Ascending aorta (tissue), 2 donors: ENCODE measurements around the gene DCAF16. TPM values are rescaled to one million over a fixed set of nuclear protein-coding genes. Genes with fewer than 3 reads are reported as not detected.

Experiments
- DNase-seq, 2 donors: peaks; one replicate each; pipeline ENCODE4 v3.0.0-alpha.2; 2019; ENCODE audit warnings: low spot score in 2 of 2
- H3K27ac ChIP-seq, 2 donors: fragments of 200-600 bp; sonication (generic); one replicate each; pipeline ENCODE4 v1.5.1; 2016 to 2017; ENCODE audit warnings: mild to moderate bottlenecking in 1 of 2
- H3K27me3 ChIP-seq: fragments of 200-600 bp; sonication (generic); one replicate; pipeline ENCODE4 v1.5.1; 2017
- H3K36me3 ChIP-seq, 2 donors: fragments of 200-600 bp; sonication (generic); one replicate each; pipeline ENCODE4 v1.5.1; 2016
- H3K4me1 ChIP-seq, 2 donors: fragments of 200-600 bp; sonication (generic); one replicate each; pipeline ENCODE4 v1.5.1; 2016 to 2017; ENCODE audit warnings: mild to moderate bottlenecking in 1 of 2
- H3K4me3 ChIP-seq, 2 donors: fragments of 200-600 bp; sonication (generic); one replicate each; pipeline ENCODE4 v1.5.1; 2016 to 2017; ENCODE audit warnings: mild to moderate bottlenecking in 1 of 2
- H3K9me3 ChIP-seq, 2 donors: fragments of 200-600 bp; sonication (generic); one replicate each; pipeline ENCODE4 v1.5.1; 2016
- intact Hi-C: fragments of 100-400 bp; cut with DNase I; formaldehyde crosslinking; loops from one replicate; pipeline ENCODE4 v1.15.1; 2023
- total RNA-seq: library from RNA; depleted of rRNA; stranded (reverse); fragments of >200 nt; gene quantifications from one replicate; pipeline ENCODE4 v1.1.0, GENCODE V29; 2016
- TF ChIP-seq, protein P1 (sequence below), 3 experiments: fragments of 200-600 bp in 2 of 3; fragments of 450-650 bp in 1 of 3; sonication (generic) in 2 of 3; IDR thresholded peaks; one replicate each; pipeline ENCODE4 v1.5.1; 2016 to 2019; ENCODE audit warnings: antibody characterized with exemption in 3 of 3, mild to moderate bottlenecking in 1 of 3, moderate library complexity in 1 of 3

Gene DCAF16
- total RNA-seq, 1 donor from 2014 or later: 7.9 TPM

DNA sequence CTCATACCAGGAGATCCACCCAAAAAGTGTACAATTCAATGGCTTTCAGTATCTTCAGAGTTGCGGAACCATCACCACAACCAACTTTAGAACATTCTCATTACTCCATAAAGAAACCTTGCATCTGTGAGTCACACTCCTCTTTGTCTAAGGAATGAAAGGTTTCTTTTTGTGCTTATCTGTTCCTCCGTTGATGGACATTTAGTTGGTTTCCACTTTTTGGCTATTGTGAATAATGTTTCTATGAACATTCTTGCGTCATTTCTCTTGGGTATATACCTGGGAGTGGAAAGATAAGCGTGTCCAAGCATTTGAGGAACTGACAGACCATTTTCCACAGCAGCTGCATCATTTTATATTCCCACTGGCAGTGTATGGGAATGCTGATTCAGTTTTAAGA, 39.7 kb downstream of the DCAF16 start:
- no peaks in the 10 kb centered on the region for H3K36me3 ChIP-seq
- H3K4me3 ChIP-seq: no peak overlapping the region
- H3K27ac ChIP-seq: no peak overlapping the region
- peaks cover 0 to 5% of the 10 kb centered on the region in 2 donors for H3K9me3 ChIP-seq
- intact Hi-C loops: no loop called here
- no peak for DNase-seq
- TF ChIP-seq, protein P1, sequence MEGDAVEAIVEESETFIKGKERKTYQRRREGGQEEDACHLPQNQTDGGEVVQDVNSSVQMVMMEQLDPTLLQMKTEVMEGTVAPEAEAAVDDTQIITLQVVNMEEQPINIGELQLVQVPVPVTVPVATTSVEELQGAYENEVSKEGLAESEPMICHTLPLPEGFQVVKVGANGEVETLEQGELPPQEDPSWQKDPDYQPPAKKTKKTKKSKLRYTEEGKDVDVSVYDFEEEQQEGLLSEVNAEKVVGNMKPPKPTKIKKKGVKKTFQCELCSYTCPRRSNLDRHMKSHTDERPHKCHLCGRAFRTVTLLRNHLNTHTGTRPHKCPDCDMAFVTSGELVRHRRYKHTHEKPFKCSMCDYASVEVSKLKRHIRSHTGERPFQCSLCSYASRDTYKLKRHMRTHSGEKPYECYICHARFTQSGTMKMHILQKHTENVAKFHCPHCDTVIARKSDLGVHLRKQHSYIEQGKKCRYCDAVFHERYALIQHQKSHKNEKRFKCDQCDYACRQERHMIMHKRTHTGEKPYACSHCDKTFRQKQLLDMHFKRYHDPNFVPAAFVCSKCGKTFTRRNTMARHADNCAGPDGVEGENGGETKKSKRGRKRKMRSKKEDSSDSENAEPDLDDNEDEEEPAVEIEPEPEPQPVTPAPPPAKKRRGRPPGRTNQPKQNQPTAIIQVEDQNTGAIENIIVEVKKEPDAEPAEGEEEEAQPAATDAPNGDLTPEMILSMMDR (IDR thresholded peaks at IDR 0.05): no peak
- no peaks in the 10 kb centered on the region for H3K4me1 ChIP-seq
- H3K27me3 ChIP-seq: no peaks in the 10 kb centered on the region

DNA sequence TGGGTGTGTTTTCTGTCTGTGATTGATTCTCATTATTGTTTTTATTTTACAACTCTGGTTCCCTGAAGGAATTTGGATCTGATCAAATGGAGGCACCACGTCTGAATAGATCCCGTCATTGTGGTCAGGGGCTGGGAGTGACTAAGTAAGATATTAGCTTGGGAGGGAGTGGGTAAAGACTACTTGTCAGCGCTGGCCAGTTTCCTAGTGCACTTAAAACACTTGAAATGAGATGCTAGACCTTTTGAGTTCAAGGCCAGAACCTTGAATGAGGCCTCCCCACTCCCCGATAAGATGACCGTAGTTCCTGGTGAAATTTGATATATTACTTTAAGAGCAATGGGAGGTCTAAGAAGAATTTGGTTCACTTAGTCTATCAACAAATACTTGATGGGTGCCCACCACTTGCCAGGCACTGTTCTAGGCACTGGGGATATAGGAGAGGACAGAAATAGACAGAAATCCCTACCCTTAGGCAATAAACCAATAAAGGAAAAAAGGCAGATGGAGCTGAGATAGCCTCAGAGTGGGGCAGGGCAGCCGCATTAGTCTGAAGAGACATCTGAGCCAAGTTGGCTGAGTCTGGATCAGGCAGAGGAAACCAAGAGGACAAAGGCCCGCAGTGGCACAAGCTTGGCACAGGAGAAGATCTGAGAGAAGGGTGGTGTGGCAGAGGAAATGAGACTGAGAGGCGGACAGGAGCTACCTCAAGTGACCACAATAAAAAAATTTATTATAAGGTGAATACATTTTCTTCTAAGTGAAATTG, 41.0 kb downstream of the DCAF16 start:
- H3K9me3 ChIP-seq: peaks cover 0 to 5% of the 10 kb centered on the region in 2 donors
- intact Hi-C loops: no loop called here
- no peaks in the 10 kb centered on the region for H3K36me3 ChIP-seq
- H3K27ac ChIP-seq: no peak overlapping the region
- no peak for DNase-seq
- no peaks in the 10 kb centered on the region for H3K27me3 ChIP-seq
- no peaks in the 10 kb centered on the region for H3K4me1 ChIP-seq
- no peak overlapping the region for H3K4me3 ChIP-seq
- TF ChIP-seq, protein P1 (IDR thresholded peaks at IDR 0.05): no peak

DNA sequence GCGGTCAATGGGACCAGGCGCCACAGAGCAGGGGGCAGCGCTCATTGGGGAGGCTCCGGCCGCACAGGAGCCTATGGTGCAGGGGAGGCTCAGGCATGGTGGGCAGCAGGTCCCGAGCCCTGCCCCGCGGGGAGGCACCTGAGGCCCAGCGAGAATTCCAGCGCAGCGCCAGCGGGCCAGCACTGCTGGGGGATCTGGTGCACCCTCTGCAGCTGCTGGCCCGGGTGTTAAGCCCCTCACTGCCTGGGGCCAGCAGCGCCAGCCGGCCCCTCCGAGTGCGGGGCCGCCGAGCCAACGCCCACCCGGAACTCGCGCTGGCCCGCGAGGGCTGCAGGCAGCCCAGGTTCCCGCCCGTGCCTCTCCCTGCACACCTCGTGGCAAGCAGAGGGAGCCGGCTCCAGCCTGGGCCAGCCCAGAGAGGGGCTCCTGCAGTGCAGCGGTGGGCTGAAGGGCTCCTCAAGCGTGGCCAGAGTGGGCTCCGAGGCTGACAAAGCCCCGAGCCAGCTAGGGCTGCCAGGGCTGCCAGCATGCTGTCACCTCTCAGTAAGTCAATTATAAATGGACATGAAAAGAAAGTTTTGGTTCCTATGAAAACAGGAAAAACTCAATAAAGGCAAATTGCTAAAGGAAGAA, 43.6 kb downstream of the DCAF16 start:
- TF ChIP-seq, protein P1 (IDR thresholded peaks at IDR 0.05): no peak
- Histone ChIP-seq H3K9me3 (peaks cover 0 to 5% of the 10 kb centered on the region in 2 donors), H3K4me1 (no peaks in the 10 kb centered on the region), H3K27me3 (no peaks in the 10 kb centered on the region), H3K27ac (no peak overlapping the region), H3K4me3 (no peak overlapping the region), H3K36me3 (no peaks in the 10 kb centered on the region)
- intact Hi-C loops: no loop called here
- DNase-seq: no peak

DNA sequence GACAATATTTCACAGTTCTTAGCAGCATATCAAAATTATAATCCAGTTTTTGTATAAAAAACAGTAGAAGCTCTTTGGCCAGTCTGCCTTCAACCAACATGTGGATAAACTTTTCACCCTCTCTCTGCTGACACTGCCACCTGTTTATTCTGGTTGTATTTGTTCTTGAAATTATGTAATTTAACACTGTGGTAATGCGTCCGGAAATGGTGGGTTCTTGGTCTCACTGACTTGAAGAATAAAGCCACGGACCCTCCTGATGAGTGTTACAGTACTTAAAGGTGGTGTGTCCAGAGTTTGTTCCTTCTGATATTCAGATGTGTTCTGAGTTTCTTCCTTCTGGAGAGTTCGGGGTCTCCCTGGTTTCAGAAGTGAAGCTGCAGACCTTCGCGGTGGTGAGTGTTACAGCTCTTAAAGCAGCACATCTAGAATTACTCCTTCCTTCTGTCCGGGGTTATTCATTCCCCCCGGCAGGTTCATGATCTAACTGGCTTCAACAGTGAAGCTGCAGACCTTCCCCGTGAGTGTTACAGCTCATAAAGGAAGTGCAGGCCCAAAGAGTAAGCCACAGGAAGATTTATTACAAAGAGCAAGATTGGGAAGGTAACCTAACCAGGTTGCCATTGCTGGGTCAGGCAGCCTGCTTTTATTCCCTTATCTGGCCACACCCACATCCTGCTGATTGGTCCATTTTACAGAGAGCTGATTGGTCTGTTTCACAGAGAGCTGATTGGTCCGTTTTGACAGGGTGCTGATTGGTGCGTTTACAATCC, 44.9 kb downstream of the DCAF16 start:
- Histone ChIP-seq H3K4me3 (no peak overlapping the region), H3K9me3 (peaks cover 0 to 5% of the 10 kb centered on the region in 2 donors), H3K36me3 (no peaks in the 10 kb centered on the region), H3K27ac (no peak overlapping the region), H3K4me1 (no peaks in the 10 kb centered on the region), H3K27me3 (no peaks in the 10 kb centered on the region)
- DNase-seq: no peak
- TF ChIP-seq, protein P1 (IDR thresholded peaks at IDR 0.05): no peak
- intact Hi-C loops: no loop called here

DNA sequence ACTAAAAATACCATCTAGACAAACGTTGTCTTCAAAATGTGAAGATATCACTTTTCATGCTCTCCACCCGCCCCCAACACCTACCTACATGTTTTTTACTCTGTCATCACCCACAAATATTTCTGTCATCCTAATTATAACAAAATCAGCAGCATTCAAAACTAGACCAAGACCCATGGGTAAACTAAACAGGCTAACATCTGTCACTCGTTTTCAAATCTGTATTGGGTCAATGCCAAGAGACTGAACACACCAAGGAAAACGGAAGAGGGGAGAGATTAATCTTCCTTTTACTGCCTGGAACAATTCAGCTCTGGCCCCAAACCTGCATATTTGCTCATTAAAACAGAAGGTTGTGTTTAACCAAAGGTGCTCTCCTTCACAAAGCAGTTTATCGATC, 46.6 kb downstream of the DCAF16 start:
- H3K4me1 ChIP-seq: no peaks in the 10 kb centered on the region
- TF ChIP-seq, protein P1 (IDR thresholded peaks at IDR 0.05): no peak
- peaks cover 0 to 5% of the 10 kb centered on the region in 2 donors for H3K9me3 ChIP-seq
- DNase-seq: no peak
- intact Hi-C loops: no loop called here
- no peaks in the 10 kb centered on the region for H3K27me3 ChIP-seq
- H3K27ac ChIP-seq: no peak overlapping the region
- H3K36me3 ChIP-seq: no peaks in the 10 kb centered on the region
- H3K4me3 ChIP-seq: no peak overlapping the region
